GM20000 (cell line): ENCODE data around the gene BTBD9.

Source experiments
- DNase-seq: peaks from one replicate; pipeline ENCODE4 v3.0.0; 2012; ENCODE audit warnings: low spot score
- TF ChIP-seq, protein P1 (sequence below): IDR thresholded peaks from 2 replicates; pipeline ENCODE4 v1.5.1; 2012; ENCODE audit warnings: mild to moderate bottlenecking, control low read depth; ENCODE audit errors: extremely low read depth, missing control alignments

The BTBD9 gene

DNA sequence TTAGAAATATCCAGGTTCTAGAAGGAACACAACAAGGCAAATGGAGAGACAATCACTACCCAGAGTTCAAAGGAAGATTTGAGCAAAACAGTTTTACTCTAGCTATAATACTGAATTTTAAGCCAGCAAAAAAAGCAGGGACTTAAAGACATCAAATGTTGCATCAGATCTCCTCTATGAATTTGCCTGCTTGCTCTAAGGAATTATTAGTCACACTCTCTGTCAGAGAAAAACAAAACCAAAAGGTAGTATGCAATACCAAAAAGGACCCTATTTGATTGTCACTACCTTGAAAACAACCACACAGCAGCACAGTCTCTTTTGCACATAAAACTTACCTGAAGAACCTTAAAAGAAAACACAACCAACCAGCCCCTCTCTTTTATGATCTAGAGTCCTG is 46.3 kb downstream of the BTBD9 start:
- no peak for DNase-seq
- TF ChIP-seq, protein P1, sequence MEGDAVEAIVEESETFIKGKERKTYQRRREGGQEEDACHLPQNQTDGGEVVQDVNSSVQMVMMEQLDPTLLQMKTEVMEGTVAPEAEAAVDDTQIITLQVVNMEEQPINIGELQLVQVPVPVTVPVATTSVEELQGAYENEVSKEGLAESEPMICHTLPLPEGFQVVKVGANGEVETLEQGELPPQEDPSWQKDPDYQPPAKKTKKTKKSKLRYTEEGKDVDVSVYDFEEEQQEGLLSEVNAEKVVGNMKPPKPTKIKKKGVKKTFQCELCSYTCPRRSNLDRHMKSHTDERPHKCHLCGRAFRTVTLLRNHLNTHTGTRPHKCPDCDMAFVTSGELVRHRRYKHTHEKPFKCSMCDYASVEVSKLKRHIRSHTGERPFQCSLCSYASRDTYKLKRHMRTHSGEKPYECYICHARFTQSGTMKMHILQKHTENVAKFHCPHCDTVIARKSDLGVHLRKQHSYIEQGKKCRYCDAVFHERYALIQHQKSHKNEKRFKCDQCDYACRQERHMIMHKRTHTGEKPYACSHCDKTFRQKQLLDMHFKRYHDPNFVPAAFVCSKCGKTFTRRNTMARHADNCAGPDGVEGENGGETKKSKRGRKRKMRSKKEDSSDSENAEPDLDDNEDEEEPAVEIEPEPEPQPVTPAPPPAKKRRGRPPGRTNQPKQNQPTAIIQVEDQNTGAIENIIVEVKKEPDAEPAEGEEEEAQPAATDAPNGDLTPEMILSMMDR: no peak

DNA sequence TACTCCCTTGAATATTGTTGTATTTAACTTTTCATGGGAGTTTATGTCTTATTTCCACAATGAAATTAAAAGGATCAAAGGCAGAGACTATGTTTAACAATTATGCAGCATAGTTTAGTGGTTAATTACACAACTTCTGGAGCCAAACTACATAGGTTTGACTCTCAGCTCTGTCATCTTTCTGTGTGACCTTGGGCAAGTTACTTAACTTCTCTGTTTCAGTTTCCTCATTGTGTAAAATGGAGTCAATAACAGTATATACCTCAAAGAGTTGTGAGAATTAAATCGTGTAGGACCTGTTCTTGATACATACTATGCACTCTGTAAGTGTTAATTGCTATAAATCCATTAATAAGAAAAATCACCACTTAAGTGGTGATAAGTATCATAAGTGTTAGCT is 48.3 kb downstream of the BTBD9 start:
- no peak for DNase-seq
- TF ChIP-seq, protein P1: no peak

DNA sequence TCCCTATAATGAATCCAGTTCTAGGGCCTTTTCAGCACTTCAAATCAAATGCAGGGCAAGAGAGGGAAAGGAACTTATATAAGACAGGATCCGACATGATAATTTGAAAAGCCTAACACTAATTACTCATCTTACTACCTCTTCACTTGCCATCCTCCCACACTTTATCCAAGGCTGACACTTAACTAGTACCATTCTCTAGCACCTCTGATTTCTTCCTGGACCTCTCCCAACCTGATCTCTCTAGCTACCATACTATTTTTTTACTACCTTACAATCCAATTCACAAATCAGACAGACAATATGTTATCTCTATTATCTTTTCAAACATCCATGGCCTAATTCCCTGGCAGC is 50.4 kb downstream of the BTBD9 start:
- DNase-seq: no peak
- TF ChIP-seq, protein P1: no peak

DNA sequence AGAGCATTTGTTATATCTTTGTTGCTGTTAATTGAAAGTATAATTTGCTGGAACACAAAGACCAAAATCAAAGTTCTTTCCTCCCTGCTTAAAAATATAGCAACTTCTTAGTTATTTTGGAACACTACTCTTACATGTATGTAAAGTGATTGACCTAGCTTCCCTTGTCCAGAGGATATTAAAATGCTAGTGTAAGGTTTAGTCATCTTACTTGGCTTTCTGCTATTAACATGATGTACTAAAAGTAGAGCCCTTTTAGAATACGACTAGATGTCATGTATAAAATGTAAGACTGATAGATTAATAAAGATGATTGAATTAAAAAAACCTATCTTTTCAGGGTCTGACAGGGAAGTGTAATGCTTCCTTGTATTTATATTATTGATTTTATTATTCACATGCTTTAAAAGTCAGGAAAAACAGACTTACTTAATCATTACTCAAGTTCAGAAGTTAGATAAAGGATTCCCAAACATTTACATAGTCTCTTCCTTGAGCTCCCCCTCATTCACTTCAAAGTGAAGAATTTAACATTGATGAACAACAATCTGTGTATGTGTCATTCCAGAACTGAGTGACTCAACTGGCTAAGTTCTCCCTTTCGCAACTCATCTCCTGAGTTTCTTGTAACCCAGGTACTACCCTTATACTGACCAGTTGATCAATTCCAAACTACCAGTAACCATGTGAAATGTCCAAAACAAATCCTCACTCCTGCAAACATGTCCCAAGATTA is 50.9 kb downstream of the BTBD9 start:
- DNase-seq: no peak
- TF ChIP-seq, protein P1: no peak

DNA sequence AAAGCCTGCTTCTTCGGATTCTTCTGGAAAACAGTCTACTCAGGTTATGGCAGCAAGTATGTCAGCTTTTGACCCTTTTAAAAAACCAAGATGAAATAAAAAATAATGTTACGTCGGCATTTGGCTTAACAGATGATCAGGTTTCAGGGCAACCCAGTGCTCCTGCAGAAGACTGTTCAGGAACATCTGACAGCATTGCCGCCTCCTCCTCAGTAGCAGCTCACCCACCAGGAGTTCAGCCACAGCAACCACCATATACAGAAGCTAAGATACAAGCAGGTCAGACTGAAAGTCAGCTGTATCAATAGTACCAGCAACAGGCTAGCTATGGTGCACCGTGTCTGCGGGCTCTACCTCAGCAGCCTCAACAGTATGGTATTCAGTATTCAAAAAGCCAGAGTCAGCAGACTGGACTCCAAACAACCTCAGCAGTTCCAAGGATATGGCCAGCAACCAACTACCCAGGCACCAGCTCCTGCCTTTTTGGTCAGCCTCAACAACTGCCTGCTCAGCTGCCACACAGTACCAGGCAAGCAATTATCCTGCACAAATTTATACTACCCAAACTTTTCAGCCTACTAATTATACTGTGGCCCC is 51.9 kb downstream of the BTBD9 start:
- TF ChIP-seq, protein P1: no peak
- no peak for DNase-seq

DNA sequence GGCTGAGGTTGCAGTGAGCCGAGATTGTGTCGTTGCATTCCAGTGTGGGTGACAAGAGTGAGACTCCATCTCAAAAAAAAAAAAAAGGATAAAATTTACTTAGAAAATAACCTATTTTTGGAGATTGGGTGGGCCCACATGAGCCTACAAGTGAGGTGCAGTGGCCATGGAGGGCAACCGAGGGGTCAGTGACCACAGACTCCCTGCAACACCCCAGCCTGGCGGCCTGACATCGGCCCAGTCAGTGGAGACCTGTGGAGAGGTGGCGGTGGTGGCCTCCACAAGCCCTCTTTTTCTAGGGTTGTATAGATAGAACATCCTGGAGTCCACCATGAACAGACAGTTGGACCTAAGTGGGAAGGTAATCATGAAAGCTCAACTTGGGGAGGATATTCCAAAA is 52.7 kb downstream of the BTBD9 start:
- TF ChIP-seq, protein P1: no peak
- DNase-seq: no peak

DNA sequence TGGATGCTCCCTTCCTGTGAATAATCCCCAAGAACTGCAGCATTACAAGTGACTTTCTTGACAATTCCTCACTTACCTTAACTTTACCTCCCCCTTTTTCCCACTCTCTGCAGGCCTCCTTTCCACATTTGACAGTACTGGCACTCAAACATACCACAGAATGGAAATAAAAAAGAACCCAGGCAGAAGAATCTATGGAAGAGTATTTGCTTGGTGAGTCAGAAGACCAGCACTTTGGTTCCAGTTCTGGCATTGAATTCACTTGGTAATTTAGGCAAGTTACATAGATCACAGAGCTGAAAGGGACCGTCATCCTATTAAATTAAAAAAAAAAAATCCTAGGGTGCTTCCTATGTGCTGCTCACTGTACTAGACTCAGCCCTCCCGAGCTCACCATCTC is 55.0 kb downstream of the BTBD9 start:
- TF ChIP-seq, protein P1: no peak
- DNase-seq: no peak
